Measurements from ENCODE around the gene AJAP1. TPM values are rescaled to one million over a fixed set of nuclear protein-coding genes. Genes with fewer than 3 reads are reported as not detected.

The AJAP1 gene
- total and polyA plus RNA-seq, 2 donors (not counting 1 experiment from before 2014, with no cell fraction given) = not detected

GRCh38 chr1:4772294-4773010 lies 118.0 kb downstream of the AJAP1 start:
- no peaks in the 10 kb centered on the region for H3K9me3 Mint-ChIP-seq (ENCODE audit: insufficient read depth)
- no peak overlapping the region for H3K27ac ChIP-seq (ENCODE audit: low read length in 2 of 2)
- H3K36me3 ChIP-seq (replicated peaks in 1 of 2; ENCODE audit: control extremely low read depth in 1 of 2, control insufficient read depth in 1 of 2, extremely low read depth in 1 of 2, insufficient read depth in 2 of 2, low read length in 1 of 2) = no peaks in the 10 kb centered on the region
- H3K4me3 ChIP-seq (ENCODE audit: control extremely low read depth in 1 of 5, extremely low read depth in 1 of 5, insufficient read depth in 1 of 5, low read depth in 2 of 5, low read length in 4 of 5) = no peak overlapping the region
- H3K9me3 ChIP-seq (ENCODE audit: control extremely low read depth in 1 of 3, control insufficient read depth in 2 of 3, insufficient read depth in 1 of 3, low read length in 2 of 3) = no peaks in the 10 kb centered on the region
- no peaks in the 10 kb centered on the region for H3K4me1 Mint-ChIP-seq
- ATAC-seq (ENCODE audit: low read depth) (no peak), DNase-seq (no peak)
- no peak overlapping the region for H3K9ac ChIP-seq (ENCODE audit: low read length)
- no peaks in the 10 kb centered on the region for H4K20me1 ChIP-seq (ENCODE audit: control insufficient read depth, insufficient read depth, low read length, poor library complexity, severe bottlenecking)
- no peak for TF ChIP-seq EZH2 (IDR thresholded peaks at IDR 0.05; ENCODE audit: borderline replicate concordance, insufficient read depth, low read depth, low read length, poor library complexity, severe bottlenecking)
- no peak overlapping the region for H2AFZ ChIP-seq (ENCODE audit: insufficient read depth, low read depth, low read length, poor library complexity, severe bottlenecking)
- 88% methylated on average over 35 of the region's 37 CpGs for WGBS (ENCODE audit: insufficient coverage)
- intact Hi-C loops (cut with micrococcal nuclease) = no loop called here
- no peak overlapping the region for H3K27ac Mint-ChIP-seq
- H3K4me2 ChIP-seq (replicated peaks; ENCODE audit: low read depth, low read length, poor library complexity, severe bottlenecking) = no peak overlapping the region
- ChIA-PET POLR2A (no interaction called here), CTCF (no interaction called here)
- no peaks in the 10 kb centered on the region for H3K27me3 ChIP-seq (replicated peaks in 1 of 4; ENCODE audit: control extremely low read depth in 1 of 4, control insufficient read depth in 3 of 4, insufficient read depth in 4 of 4, low read length in 3 of 4)
- H3K27me3 Mint-ChIP-seq = no peaks in the 10 kb centered on the region
- H3K79me2 ChIP-seq (ENCODE audit: control insufficient read depth, insufficient read depth, low read length) = no peaks in the 10 kb centered on the region
- no peak overlapping the region for H3K4me3 Mint-ChIP-seq
- no peaks in the 10 kb centered on the region for H3K4me1 ChIP-seq (ENCODE audit: control insufficient read depth in 2 of 2, insufficient read depth in 2 of 2, low read length in 2 of 2)

- no peaks in the 10 kb centered on the region for H3K4me1 ChIP-seq (ENCODE audit: control insufficient read depth in 2 of 2, insufficient read depth in 2 of 2, low read length in 2 of 2)
- ChIA-PET POLR2A (no interaction called here), CTCF (no interaction called here)
- no peak for ATAC-seq (ENCODE audit: low read depth)
- no peaks in the 10 kb centered on the region for H3K79me2 ChIP-seq (ENCODE audit: control insufficient read depth, insufficient read depth, low read length)
- DNase-seq = no peak
- Mint-ChIP-seq H3K27ac (no peak overlapping the region), H3K27me3 (no peaks in the 10 kb centered on the region), H3K4me3 (no peak overlapping the region), H3K9me3 (ENCODE audit: insufficient read depth) (no peaks in the 10 kb centered on the region), H3K4me1 (no peaks in the 10 kb centered on the region)
- TF ChIP-seq CTCF (IDR thresholded peaks at IDR 0.05) (no peak), EZH2 (IDR thresholded peaks at IDR 0.05; ENCODE audit: borderline replicate concordance, insufficient read depth, low read depth, low read length, poor library complexity, severe bottlenecking) (no peak)
- H3K4me3 ChIP-seq (ENCODE audit: control extremely low read depth in 1 of 5, extremely low read depth in 1 of 5, insufficient read depth in 1 of 5, low read depth in 2 of 5, low read length in 4 of 5) = no peak overlapping the region
- no peak overlapping the region for H3K9ac ChIP-seq (ENCODE audit: low read length)
- 79% methylated on average over 6 of the region's 7 CpGs for WGBS (ENCODE audit: insufficient coverage)
- intact Hi-C loops (cut with micrococcal nuclease) = no loop called here
- no peaks in the 10 kb centered on the region for H4K20me1 ChIP-seq (ENCODE audit: control insufficient read depth, insufficient read depth, low read length, poor library complexity, severe bottlenecking)
- H3K27ac ChIP-seq (ENCODE audit: low read length in 2 of 2) = no peak overlapping the region
- no peaks in the 10 kb centered on the region for H3K27me3 ChIP-seq (replicated peaks in 1 of 4; ENCODE audit: control extremely low read depth in 1 of 4, control insufficient read depth in 3 of 4, insufficient read depth in 4 of 4, low read length in 3 of 4)
- H3K36me3 ChIP-seq (replicated peaks in 1 of 2; ENCODE audit: control extremely low read depth in 1 of 2, control insufficient read depth in 1 of 2, extremely low read depth in 1 of 2, insufficient read depth in 2 of 2, low read length in 1 of 2) = no peaks in the 10 kb centered on the region
- no peak overlapping the region for H3K4me2 ChIP-seq (replicated peaks; ENCODE audit: low read depth, low read length, poor library complexity, severe bottlenecking)
- no peak overlapping the region for H2AFZ ChIP-seq (ENCODE audit: insufficient read depth, low read depth, low read length, poor library complexity, severe bottlenecking)
- H3K9me3 ChIP-seq (ENCODE audit: control extremely low read depth in 1 of 3, control insufficient read depth in 2 of 3, insufficient read depth in 1 of 3, low read length in 2 of 3) = no peaks in the 10 kb centered on the region
Measured at GRCh38 chr1:4773226-4773625, 118.8 kb downstream of the AJAP1 start.

Data from B cell (primary cell).